ENCODE data around the gene FAM120C.
A peak's percentile ranks its signal among the peaks of the same experiment; 100 is the strongest.

Gene FAM120C

DNA sequence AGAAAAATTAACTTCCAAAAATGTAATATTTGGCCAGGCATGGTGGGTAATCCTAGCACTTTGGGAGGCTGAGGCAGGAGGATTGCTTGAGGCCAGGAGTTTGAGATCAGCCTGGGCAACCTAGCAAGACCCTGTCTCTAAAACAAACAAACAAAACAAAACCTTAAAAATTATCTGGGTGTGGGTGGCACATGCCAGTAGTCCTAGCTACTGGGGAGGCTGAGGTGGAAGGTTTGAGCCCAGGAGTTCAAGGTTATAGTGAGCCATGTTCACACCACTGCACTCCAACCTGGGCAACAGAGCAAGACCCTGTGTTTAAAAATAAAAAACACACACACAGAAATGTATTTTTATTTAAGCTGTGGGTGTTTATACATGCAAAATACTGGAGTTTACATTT, 12.0 kb downstream of the FAM120C start:
- no peak for TF ChIP-seq GLIS3 (CRISPR knock-in tag; IDR thresholded peaks at IDR 0.05)
- TF ChIP-seq ZFP3 (CRISPR knock-in tag; IDR thresholded peaks at IDR 0.05) = no peak
- TF ChIP-seq OSR1 (CRISPR knock-in tag; IDR thresholded peaks at IDR 0.05) = no peak
- TF ChIP-seq BACH2 (CRISPR knock-in tag; IDR thresholded peaks at IDR 0.05; ENCODE audit: borderline replicate concordance) = no peak
- no peak for TF ChIP-seq ZFP30 (CRISPR knock-in tag; IDR thresholded peaks at IDR 0.05)
- no peak for TF ChIP-seq ZNF565 (CRISPR knock-in tag; conservative IDR thresholded peaks at IDR 0.05; ENCODE audit: low read depth)
- TF ChIP-seq ZC3H10 (CRISPR knock-in tag; IDR thresholded peaks at IDR 0.05) = no peak
- TF ChIP-seq ARNTL (CRISPR knock-in tag; IDR thresholded peaks at IDR 0.05; ENCODE audit: borderline replicate concordance, low read depth) = no peak
- no peak for TF ChIP-seq TOX (CRISPR knock-in tag; IDR thresholded peaks at IDR 0.05; ENCODE audit: borderline replicate concordance)
- no peak for TF ChIP-seq SNAI2 (CRISPR knock-in tag; IDR thresholded peaks at IDR 0.05)
- TF ChIP-seq, protein P1, sequence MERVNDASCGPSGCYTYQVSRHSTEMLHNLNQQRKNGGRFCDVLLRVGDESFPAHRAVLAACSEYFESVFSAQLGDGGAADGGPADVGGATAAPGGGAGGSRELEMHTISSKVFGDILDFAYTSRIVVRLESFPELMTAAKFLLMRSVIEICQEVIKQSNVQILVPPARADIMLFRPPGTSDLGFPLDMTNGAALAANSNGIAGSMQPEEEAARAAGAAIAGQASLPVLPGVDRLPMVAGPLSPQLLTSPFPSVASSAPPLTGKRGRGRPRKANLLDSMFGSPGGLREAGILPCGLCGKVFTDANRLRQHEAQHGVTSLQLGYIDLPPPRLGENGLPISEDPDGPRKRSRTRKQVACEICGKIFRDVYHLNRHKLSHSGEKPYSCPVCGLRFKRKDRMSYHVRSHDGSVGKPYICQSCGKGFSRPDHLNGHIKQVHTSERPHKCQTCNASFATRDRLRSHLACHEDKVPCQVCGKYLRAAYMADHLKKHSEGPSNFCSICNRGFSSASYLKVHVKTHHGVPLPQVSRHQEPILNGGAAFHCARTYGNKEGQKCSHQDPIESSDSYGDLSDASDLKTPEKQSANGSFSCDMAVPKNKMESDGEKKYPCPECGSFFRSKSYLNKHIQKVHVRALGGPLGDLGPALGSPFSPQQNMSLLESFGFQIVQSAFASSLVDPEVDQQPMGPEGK (CRISPR knock-in tag; IDR thresholded peaks at IDR 0.05; ENCODE audit: borderline replicate concordance) = no peak
- TF ChIP-seq TCF4 (CRISPR knock-in tag; IDR thresholded peaks at IDR 0.05; ENCODE audit: borderline replicate concordance) = no peak
- no peak for TF ChIP-seq PPARA (CRISPR knock-in tag; IDR thresholded peaks at IDR 0.05; ENCODE audit: borderline replicate concordance)
- TF ChIP-seq, protein P2, sequence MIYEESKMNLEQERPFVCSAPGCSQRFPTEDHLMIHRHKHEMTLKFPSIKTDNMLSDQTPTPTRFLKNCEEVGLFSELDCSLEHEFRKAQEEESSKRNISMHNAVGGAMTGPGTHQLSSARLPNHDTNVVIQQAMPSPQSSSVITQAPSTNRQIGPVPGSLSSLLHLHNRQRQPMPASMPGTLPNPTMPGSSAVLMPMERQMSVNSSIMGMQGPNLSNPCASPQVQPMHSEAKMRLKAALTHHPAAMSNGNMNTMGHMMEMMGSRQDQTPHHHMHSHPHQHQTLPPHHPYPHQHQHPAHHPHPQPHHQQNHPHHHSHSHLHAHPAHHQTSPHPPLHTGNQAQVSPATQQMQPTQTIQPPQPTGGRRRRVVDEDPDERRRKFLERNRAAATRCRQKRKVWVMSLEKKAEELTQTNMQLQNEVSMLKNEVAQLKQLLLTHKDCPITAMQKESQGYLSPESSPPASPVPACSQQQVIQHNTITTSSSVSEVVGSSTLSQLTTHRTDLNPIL (CRISPR knock-in tag; IDR thresholded peaks at IDR 0.05; ENCODE audit: low read depth) = no peak
- TF ChIP-seq ZNF8 (CRISPR knock-in tag; IDR thresholded peaks at IDR 0.05) = no peak
- ATAC-seq = no peak

DNA sequence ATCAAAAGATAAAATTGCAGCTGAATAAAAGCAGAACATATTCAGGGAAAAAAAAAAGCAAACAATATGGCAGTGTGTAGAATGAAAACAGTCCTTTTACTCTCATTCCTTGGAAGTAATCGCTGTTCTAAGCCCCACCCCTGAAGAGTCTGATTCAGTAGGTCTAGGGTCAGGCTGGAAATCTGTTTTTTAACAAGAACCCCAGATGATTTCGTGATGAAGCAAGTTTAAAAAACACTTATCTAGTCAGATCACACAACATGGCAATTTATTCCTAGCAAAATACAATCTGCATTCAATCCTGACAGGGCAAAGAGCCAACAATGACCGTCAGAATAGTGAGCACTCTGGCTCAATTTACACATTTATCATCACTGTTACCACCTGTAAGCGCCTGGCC, 16.1 kb downstream of the FAM120C start:
- ATAC-seq = peak; percentile 65
- TF ChIP-seq, protein P3, sequence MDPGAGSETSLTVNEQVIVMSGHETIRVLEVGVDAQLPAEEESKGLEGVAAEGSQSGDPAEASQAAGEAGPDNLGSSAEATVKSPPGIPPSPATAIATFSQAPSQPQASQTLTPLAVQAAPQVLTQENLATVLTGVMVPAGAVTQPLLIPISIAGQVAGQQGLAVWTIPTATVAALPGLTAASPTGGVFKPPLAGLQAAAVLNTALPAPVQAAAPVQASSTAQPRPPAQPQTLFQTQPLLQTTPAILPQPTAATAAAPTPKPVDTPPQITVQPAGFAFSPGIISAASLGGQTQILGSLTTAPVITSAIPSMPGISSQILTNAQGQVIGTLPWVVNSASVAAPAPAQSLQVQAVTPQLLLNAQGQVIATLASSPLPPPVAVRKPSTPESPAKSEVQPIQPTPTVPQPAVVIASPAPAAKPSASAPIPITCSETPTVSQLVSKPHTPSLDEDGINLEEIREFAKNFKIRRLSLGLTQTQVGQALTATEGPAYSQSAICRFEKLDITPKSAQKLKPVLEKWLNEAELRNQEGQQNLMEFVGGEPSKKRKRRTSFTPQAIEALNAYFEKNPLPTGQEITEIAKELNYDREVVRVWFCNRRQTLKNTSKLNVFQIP (CRISPR knock-in tag; IDR thresholded peaks at IDR 0.05; ENCODE audit: borderline replicate concordance, low read depth) = no peak
- 0 out of 2 replicates have a peak, but pooled peaks have one; percentile 18 for TF ChIP-seq ISL1 (CRISPR knock-in tag; IDR thresholded peaks at IDR 0.05)

DNA sequence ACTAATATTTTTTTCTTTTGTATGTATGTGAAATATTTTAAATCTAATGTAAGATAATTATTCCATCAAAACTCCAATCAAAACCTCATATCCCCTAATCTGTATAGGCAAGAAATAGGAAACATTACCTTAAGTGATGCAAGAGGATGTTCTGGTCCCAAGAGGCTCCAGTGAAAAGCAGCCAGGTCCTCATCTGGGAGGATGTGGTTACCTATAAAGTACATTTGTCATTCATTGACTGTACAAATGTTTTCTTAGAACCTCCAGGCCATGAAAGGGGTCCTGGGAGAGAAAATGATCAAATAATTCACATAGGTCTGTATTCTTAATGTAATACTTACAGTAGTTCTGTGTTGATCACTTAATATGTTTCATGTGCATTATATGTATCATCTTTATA, 25.5 kb downstream of the FAM120C start:
- ATAC-seq = no peak
- TF ChIP-seq SNAI2 (CRISPR knock-in tag; IDR thresholded peaks at IDR 0.05) (no peak), PPARA (CRISPR knock-in tag; IDR thresholded peaks at IDR 0.05; ENCODE audit: borderline replicate concordance) (no peak), GLIS3 (CRISPR knock-in tag; IDR thresholded peaks at IDR 0.05) (no peak), CSDC2 (CRISPR knock-in tag; IDR thresholded peaks at IDR 0.05) (no peak)

DNA sequence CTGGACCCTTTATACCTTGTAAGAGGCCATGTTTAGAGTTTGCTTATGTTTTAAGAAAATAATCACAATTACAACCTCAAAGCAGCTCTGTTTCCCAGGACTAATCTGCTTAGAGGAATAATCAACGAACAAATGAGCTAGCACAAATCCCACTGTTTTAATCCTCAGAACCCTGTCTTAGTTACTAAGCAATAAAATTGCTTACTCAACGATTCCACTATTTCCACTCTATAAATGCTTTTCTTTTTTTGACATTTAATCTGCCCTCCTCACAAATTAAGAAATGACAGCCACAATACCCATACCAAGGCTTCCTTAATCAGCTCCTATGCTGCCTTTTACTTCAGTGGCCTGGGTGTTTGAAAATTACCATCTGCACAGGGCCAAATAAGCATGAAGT, 48.8 kb downstream of the FAM120C start:
- TF ChIP-seq ZNF565 (CRISPR knock-in tag; conservative IDR thresholded peaks at IDR 0.05; ENCODE audit: low read depth) (no peak), ZFP30 (CRISPR knock-in tag; IDR thresholded peaks at IDR 0.05) (no peak), ARNTL (CRISPR knock-in tag; IDR thresholded peaks at IDR 0.05; ENCODE audit: borderline replicate concordance, low read depth) (no peak), TOX (CRISPR knock-in tag; IDR thresholded peaks at IDR 0.05; ENCODE audit: borderline replicate concordance) (no peak), CSDC2 (CRISPR knock-in tag; IDR thresholded peaks at IDR 0.05) (no peak), SNAI2 (CRISPR knock-in tag; IDR thresholded peaks at IDR 0.05) (no peak), PPARA (CRISPR knock-in tag; IDR thresholded peaks at IDR 0.05; ENCODE audit: borderline replicate concordance) (no peak), ZNF8 (CRISPR knock-in tag; IDR thresholded peaks at IDR 0.05) (no peak), ESRRG (CRISPR knock-in tag; IDR thresholded peaks at IDR 0.05) (no peak), OSR1 (CRISPR knock-in tag; IDR thresholded peaks at IDR 0.05) (no peak)
- TF ChIP-seq, protein P4, sequence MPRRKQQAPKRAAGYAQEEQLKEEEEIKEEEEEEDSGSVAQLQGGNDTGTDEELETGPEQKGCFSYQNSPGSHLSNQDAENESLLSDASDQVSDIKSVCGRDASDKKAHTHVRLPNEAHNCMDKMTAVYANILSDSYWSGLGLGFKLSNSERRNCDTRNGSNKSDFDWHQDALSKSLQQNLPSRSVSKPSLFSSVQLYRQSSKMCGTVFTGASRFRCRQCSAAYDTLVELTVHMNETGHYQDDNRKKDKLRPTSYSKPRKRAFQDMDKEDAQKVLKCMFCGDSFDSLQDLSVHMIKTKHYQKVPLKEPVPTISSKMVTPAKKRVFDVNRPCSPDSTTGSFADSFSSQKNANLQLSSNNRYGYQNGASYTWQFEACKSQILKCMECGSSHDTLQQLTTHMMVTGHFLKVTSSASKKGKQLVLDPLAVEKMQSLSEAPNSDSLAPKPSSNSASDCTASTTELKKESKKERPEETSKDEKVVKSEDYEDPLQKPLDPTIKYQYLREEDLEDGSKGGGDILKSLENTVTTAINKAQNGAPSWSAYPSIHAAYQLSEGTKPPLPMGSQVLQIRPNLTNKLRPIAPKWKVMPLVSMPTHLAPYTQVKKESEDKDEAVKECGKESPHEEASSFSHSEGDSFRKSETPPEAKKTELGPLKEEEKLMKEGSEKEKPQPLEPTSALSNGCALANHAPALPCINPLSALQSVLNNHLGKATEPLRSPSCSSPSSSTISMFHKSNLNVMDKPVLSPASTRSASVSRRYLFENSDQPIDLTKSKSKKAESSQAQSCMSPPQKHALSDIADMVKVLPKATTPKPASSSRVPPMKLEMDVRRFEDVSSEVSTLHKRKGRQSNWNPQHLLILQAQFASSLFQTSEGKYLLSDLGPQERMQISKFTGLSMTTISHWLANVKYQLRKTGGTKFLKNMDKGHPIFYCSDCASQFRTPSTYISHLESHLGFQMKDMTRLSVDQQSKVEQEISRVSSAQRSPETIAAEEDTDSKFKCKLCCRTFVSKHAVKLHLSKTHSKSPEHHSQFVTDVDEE (CRISPR knock-in tag; IDR thresholded peaks at IDR 0.05) = no peak
- TF ChIP-seq, protein P1 (CRISPR knock-in tag; IDR thresholded peaks at IDR 0.05; ENCODE audit: borderline replicate concordance) = no peak
- TF ChIP-seq, protein P3 (CRISPR knock-in tag; IDR thresholded peaks at IDR 0.05; ENCODE audit: borderline replicate concordance, low read depth) = no peak
- TF ChIP-seq, protein P5, sequence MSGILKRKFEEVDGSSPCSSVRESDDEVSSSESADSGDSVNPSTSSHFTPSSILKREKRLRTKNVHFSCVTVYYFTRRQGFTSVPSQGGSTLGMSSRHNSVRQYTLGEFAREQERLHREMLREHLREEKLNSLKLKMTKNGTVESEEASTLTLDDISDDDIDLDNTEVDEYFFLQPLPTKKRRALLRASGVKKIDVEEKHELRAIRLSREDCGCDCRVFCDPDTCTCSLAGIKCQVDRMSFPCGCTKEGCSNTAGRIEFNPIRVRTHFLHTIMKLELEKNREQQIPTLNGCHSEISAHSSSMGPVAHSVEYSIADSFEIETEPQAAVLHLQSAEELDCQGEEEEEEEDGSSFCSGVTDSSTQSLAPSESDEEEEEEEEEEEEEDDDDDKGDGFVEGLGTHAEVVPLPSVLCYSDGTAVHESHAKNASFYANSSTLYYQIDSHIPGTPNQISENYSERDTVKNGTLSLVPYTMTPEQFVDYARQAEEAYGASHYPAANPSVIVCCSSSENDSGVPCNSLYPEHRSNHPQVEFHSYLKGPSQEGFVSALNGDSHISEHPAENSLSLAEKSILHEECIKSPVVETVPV (CRISPR knock-in tag; IDR thresholded peaks at IDR 0.05) = no peak
- ATAC-seq = no peak
